ENCODE results near the gene HS3ST3A1. TPM values are rescaled to one million over a fixed set of nuclear protein-coding genes. Genes with fewer than 3 reads are reported as not detected.

The HS3ST3A1 gene
- polyA plus RNA-seq, 1 experiment, result 6.6 TPM

- Histone ChIP-seq H3K27ac (ENCODE audit: low read depth, low read length) (no peak overlapping the region), H3K4me3 (ENCODE audit: low read depth, low read length) (no peak overlapping the region), H3K27me3 (ENCODE audit: control insufficient read depth, insufficient read depth, low read length) (no peaks in the 10 kb centered on the region), H3K9me3 (ENCODE audit: control insufficient read depth, insufficient read depth, low read length) (peaks cover 4% of the 10 kb centered on the region)
- no peak for DNase-seq (ENCODE audit: low read depth, low spot score)
- ChIA-PET POLR2A (no interaction called here), CTCF (no interaction called here)
- no peak for TF ChIP-seq CTCF (IDR thresholded peaks at IDR 0.05; ENCODE audit: low read depth, low read length)
These were observed 106.3 kb downstream of the HS3ST3A1 start for GRCh38 chr17:13495423-13495822.

DNA sequence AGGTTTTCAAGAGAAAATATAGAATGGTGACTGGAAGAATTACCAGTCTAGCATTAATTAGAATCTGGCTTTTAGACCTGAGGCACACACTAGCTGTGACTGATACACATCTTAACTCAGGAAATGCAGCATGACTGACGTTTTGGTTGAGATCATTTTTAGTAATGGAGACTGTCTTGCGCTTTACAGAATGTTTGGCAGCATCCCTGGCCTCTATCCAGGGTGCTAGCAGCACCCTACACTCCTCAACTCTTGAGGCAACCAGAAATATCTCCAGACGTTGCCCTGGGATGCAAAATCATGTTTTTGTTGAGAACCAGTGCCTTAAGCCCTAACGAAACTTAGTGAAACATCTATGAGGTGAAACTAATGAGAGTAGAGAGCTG, 109.0 kb downstream of the HS3ST3A1 start:
- H3K9me3 ChIP-seq (ENCODE audit: control insufficient read depth, insufficient read depth, low read length), result peaks cover 4% of the 10 kb centered on the region
- H3K27ac ChIP-seq (ENCODE audit: low read depth, low read length), result no peak overlapping the region
- POLR2A ChIA-PET, result no interaction called here
- DNase-seq (ENCODE audit: low read depth, low spot score), result no peak
- CTCF ChIA-PET, result no interaction called here
- H3K27me3 ChIP-seq (ENCODE audit: control insufficient read depth, insufficient read depth, low read length), result no peaks in the 10 kb centered on the region
- H3K4me3 ChIP-seq (ENCODE audit: low read depth, low read length), result no peak overlapping the region
- no peak for TF ChIP-seq CTCF (IDR thresholded peaks at IDR 0.05; ENCODE audit: low read depth, low read length)

- no peak overlapping the region for H3K27ac ChIP-seq (ENCODE audit: low read depth, low read length)
- no peak for TF ChIP-seq CTCF (IDR thresholded peaks at IDR 0.05; ENCODE audit: low read depth, low read length)
- H3K27me3 ChIP-seq (ENCODE audit: control insufficient read depth, insufficient read depth, low read length), result no peaks in the 10 kb centered on the region
- ChIA-PET POLR2A (no interaction called here), CTCF (no interaction called here)
- no peak overlapping the region for H3K4me3 ChIP-seq (ENCODE audit: low read depth, low read length)
- H3K9me3 ChIP-seq (ENCODE audit: control insufficient read depth, insufficient read depth, low read length), result peaks cover 4% of the 10 kb centered on the region
- no peak for DNase-seq (ENCODE audit: low read depth, low spot score)
These were observed 109.6 kb downstream of the HS3ST3A1 start for GRCh38 chr17:13491916-13492736.

GRCh38 chr17:13491491-13491890, 110.2 kb downstream of the HS3ST3A1 start:
- Histone ChIP-seq H3K4me3 (ENCODE audit: low read depth, low read length) (no peak overlapping the region), H3K9me3 (ENCODE audit: control insufficient read depth, insufficient read depth, low read length) (peaks cover under 1% of the 10 kb centered on the region; the same call in 1 of the 2 replicates), H3K27ac (ENCODE audit: low read depth, low read length) (no peak overlapping the region), H3K27me3 (ENCODE audit: control insufficient read depth, insufficient read depth, low read length) (no peaks in the 10 kb centered on the region)
- CTCF ChIA-PET, result interaction anchor here (1.2 kb wide), 1 partner anchor 13 kb away, joined by 4 read pairs; no protein-coding TSS in a partner anchor
- POLR2A ChIA-PET, result no interaction called here
- no peak for TF ChIP-seq CTCF (IDR thresholded peaks at IDR 0.05; ENCODE audit: low read depth, low read length)
- no peak for DNase-seq (ENCODE audit: low read depth, low spot score)

GRCh38 chr17:13490906-13491482, 110.7 kb downstream of the HS3ST3A1 start:
- Histone ChIP-seq H3K9me3 (ENCODE audit: control insufficient read depth, insufficient read depth, low read length) (no peaks in the 10 kb centered on the region), H3K4me3 (ENCODE audit: low read depth, low read length) (no peak overlapping the region), H3K27me3 (ENCODE audit: control insufficient read depth, insufficient read depth, low read length) (no peaks in the 10 kb centered on the region), H3K27ac (ENCODE audit: low read depth, low read length) (no peak overlapping the region)
- no peak for TF ChIP-seq CTCF (IDR thresholded peaks at IDR 0.05; ENCODE audit: low read depth, low read length)
- ChIA-PET POLR2A (no interaction called here), CTCF (interaction anchor here (0.6 to 1.5 kb wide), 5 partner anchors 13 to 1005 kb away, joined by 4 to 8 read pairs (median 5); no protein-coding TSS in a partner anchor)
- DNase-seq (ENCODE audit: low read depth, low spot score), result no peak
